ENCODE measurements around the gene PIK3CB. TPM values are rescaled to one million over a fixed set of nuclear protein-coding genes. Genes with fewer than 3 reads are reported as not detected.
A peak's percentile ranks its signal among the peaks of the same experiment; 100 is the strongest.

The PIK3CB gene
- total RNA-seq, 1 donor from 2014 or later: 44.6 TPM

DNA sequence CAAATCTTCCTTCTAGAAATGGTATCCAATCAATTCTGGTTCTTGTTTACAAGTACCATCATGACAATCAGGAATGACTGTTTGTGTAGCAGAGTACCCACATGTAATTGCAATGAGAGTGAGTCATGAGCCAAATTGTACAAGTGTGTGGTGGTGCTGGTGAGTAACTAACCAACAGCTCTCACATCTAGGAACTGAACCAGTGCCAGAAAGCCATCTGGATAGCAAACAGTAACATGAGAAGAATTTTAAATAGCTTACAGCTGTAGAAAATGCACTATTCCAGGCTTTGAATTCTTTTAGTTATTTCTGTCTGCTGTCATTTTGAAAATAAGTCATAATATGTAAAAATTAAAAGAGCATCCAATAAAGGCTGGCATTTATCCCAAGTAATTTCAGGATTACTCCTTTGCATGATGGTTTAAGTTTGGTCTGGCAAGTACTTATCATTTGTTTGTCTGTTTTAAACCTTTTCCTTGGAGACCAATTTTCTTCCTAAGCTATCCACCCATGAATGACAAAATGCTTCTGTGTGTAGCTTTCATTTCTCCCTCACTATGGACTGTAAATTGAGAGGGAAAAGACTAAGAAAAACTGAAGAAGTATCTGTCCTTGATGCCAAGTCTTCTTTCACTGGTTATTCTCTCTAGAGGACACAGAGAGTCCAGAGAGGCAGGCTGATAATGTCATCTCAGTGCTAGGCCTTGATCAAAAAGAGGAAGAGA, 60.0 kb downstream of the PIK3CB start:
- H3K27ac ChIP-seq: peak overlapping the region; percentile 54
- DNase-seq (no peak), ATAC-seq (peak; percentile 95 to 97)
- no peak overlapping the region for H3K4me3 ChIP-seq
- no peak for TF ChIP-seq CTCF (IDR thresholded peaks at IDR 0.05)
- H3K9me3 ChIP-seq: no peaks in the 10 kb centered on the region
- H3K4me1 ChIP-seq: peaks cover 20% of the 10 kb centered on the region
- intact Hi-C loops (cut with DNase I): no loop called here
- no peaks in the 10 kb centered on the region for H3K27me3 ChIP-seq (ENCODE audit: low read depth)
- no peaks in the 10 kb centered on the region for H3K36me3 ChIP-seq

DNA sequence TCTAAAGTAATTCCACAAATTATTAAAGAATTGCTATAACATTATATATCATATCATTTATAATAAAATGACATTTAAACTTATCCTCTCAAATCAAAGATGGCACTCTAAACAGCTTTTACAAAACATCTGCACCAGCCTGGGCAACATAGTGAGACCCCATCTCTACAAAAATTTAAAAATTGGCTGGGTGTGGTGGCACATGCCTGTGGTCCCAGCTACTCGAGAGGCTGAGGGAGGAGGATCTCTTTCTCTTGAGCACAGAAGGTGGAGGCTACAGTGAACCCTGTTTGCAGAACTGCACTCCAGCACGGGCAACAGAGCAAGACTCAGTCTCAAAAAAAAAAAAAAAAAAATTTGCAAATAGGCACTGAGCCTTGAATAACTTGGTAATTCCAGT, 63.1 kb downstream of the PIK3CB start:
- Histone ChIP-seq H3K4me1 (peaks cover 20% of the 10 kb centered on the region), H3K9me3 (peaks cover 4% of the 10 kb centered on the region), H3K36me3 (peaks cover 6% of the 10 kb centered on the region), H3K27ac (no peak overlapping the region), H3K27me3 (ENCODE audit: low read depth) (no peaks in the 10 kb centered on the region), H3K4me3 (no peak overlapping the region)
- ATAC-seq (no peak), DNase-seq (no peak)
- no peak for TF ChIP-seq CTCF (IDR thresholded peaks at IDR 0.05)
- intact Hi-C loops (cut with DNase I): no loop called here

GRCh38 chr3:138769616-138770015, 65.1 kb downstream of the PIK3CB start:
- intact Hi-C loops (cut with DNase I): no loop called here
- DNase-seq: no peak
- no peak overlapping the region for H3K27ac ChIP-seq
- H3K36me3 ChIP-seq: peaks cover 6% of the 10 kb centered on the region
- peaks cover 4% of the 10 kb centered on the region for H3K9me3 ChIP-seq
- H3K4me1 ChIP-seq: peaks cover 8% of the 10 kb centered on the region
- ATAC-seq: no peak
- H3K4me3 ChIP-seq: no peak overlapping the region
- no peak for TF ChIP-seq CTCF (IDR thresholded peaks at IDR 0.05)
- H3K27me3 ChIP-seq (ENCODE audit: low read depth): no peaks in the 10 kb centered on the region

- DNase-seq (no peak), ATAC-seq (no peak)
Observed at GRCh38 chr3:138768946-138769345, 65.8 kb downstream of the PIK3CB start.

GRCh38 chr3:138768125-138768524, 66.6 kb downstream of the PIK3CB start:
- no peak for TF ChIP-seq CTCF (IDR thresholded peaks at IDR 0.05)
- intact Hi-C loops (cut with DNase I): no loop called here
- Histone ChIP-seq H3K27ac (no peak overlapping the region), H3K4me3 (no peak overlapping the region), H3K36me3 (peaks cover 6% of the 10 kb centered on the region), H3K27me3 (ENCODE audit: low read depth) (no peaks in the 10 kb centered on the region), H3K4me1 (no peaks in the 10 kb centered on the region), H3K9me3 (peaks cover 4% of the 10 kb centered on the region)
- DNase-seq (no peak), ATAC-seq (no peak)

More at GRCh38 chr3:138768946-138769345, 65.8 kb downstream of the PIK3CB start:
- no peak for TF ChIP-seq CTCF (IDR thresholded peaks at IDR 0.05)
- peaks cover 6% of the 10 kb centered on the region for H3K36me3 ChIP-seq
- H3K4me1 ChIP-seq: peaks cover under 1% of the 10 kb centered on the region
- no peaks in the 10 kb centered on the region for H3K27me3 ChIP-seq (ENCODE audit: low read depth)
- H3K4me3 ChIP-seq: no peak overlapping the region
- no peak overlapping the region for H3K27ac ChIP-seq
- peaks cover 4% of the 10 kb centered on the region for H3K9me3 ChIP-seq
- intact Hi-C loops (cut with DNase I): no loop called here

Data from lower lobe of right lung (tissue), 2 donors.